PC-3 (cell line): ENCODE measurements around the gene SPOCD1.

ENCODE experiments used
- CTCF ChIP-seq: fragments of 300-600 bp; sonication (generic); conservative IDR thresholded peaks from 2 replicates; pipeline ENCODE4 v1.5.1; 2017; ENCODE audit warnings: antibody characterized with exemption, low read depth, mild to moderate bottlenecking, low read length
- EZH2 ChIP-seq: fragments of 300-600 bp; sonication (generic); IDR thresholded peaks from one replicate; pipeline ENCODE4 v1.6.1; 2017; ENCODE audit warnings: antibody characterized with exemption, mild to moderate bottlenecking, low read length; ENCODE audit not compliant: unreplicated experiment
- EZH2phosphoT487 ChIP-seq: fragments of 300-600 bp; sonication (generic); IDR thresholded peaks from 2 replicates; pipeline ENCODE4 v1.6.1; 2018; ENCODE audit warnings: mild to moderate bottlenecking, antibody characterized with exemption, low read length, borderline replicate concordance

- TF ChIP-seq EZH2phosphoT487 (no peak), CTCF (no peak), EZH2 (no peak)
Observed at GRCh38 chr1:31782421-31783410, 33.1 kb downstream of the SPOCD1 start.
